Prostate gland (tissue), 2 donors: ENCODE measurements around the gene DHCR7. TPM values are rescaled to one million over a fixed set of nuclear protein-coding genes. Genes with fewer than 3 reads are reported as not detected.

Experiments
- DNase-seq: peaks from one replicate; pipeline ENCODE4 v3.0.0-alpha.2; 2019; ENCODE audit warnings: low spot score
- H3K27ac ChIP-seq, 2 donors: fragments of 200-600 bp; sonication (generic); 2 replicates each; pipeline ENCODE4 v1.5.1; 2017 to 2019
- H3K27me3 ChIP-seq: fragments of 200-600 bp; sonication (generic); replicated peaks from 2 replicates; pipeline ENCODE4 v1.5.1; 2019; ENCODE audit not compliant: insufficient read depth
- H3K36me3 ChIP-seq, 2 donors: fragments of 200-600 bp; sonication (generic); 1 replicate in 1 of 2; 2 replicates in 1 of 2; pipeline versions ENCODE4 v1.5.1 to v1.8.1; 2017 to 2019
- H3K4me1 ChIP-seq: fragments of 200-600 bp; sonication (generic); replicated peaks from 2 replicates; pipeline ENCODE4 v1.5.1; 2019
- H3K4me3 ChIP-seq, 2 donors: fragments of 200-600 bp; sonication (generic); 2 replicates each; pipeline ENCODE4 v1.5.1; 2017 to 2019
- H3K9me3 ChIP-seq: fragments of 200-600 bp; sonication (generic); 2 replicates; pipeline ENCODE4 v1.5.1; 2017
- CTCF ChIP-seq, 4 experiments: fragments of 200-600 bp in 2 of 4; fragments of 450-650 bp in 2 of 4; sonication (generic) in 2 of 4; IDR thresholded peaks; 1 replicate in 3 of 4; 2 replicates in 1 of 4; pipeline ENCODE4 v1.5.1; 2016 to 2019; ENCODE audit warnings: antibody characterized with exemption in 4 of 4, mild to moderate bottlenecking in 2 of 4, moderate library complexity in 2 of 4
- POLR2A ChIP-seq: fragments of 450-650 bp; IDR thresholded peaks from one replicate; pipeline ENCODE4 v1.6.1; 2016; ENCODE audit warnings: antibody characterized with exemption, mild to moderate bottlenecking
- POLR2AphosphoS5 ChIP-seq: sonication (generic); formaldehyde crosslinking; IDR thresholded peaks from one replicate; pipeline ENCODE4 v1.6.1; 2017; ENCODE audit warnings: antibody characterized with exemption
- WGBS: methylation state at CpG from one replicate; pipeline ENCODE4 v1.1.5; 2018; 5-methylcytosine and 5-hydroxymethylcytosine counted together
- intact Hi-C: fragments of 100-400 bp; cut with DNase I; formaldehyde crosslinking; loops from one replicate; pipeline ENCODE4 v1.14.2; 2022
- total RNA-seq, 2 donors: library from RNA; depleted of rRNA; stranded (reverse); fragments of >200 nt; gene quantifications; one replicate each; pipeline ENCODE4 v1.1.0, GENCODE V29; 2016

DHCR7 gene
- total RNA-seq, 2 donors from 2014 or later, result 29.5 to 93.9 TPM

- H3K27me3 ChIP-seq, result no peaks in the 10 kb centered on the region
- no peaks in the 10 kb centered on the region for H3K36me3 ChIP-seq
- no peak for DNase-seq
- H3K4me1 ChIP-seq, result no peaks in the 10 kb centered on the region
- no peaks in the 10 kb centered on the region for H3K9me3 ChIP-seq
- H3K4me3 ChIP-seq, result no peak overlapping the region
- H3K27ac ChIP-seq, result no peak overlapping the region
- TF ChIP-seq POLR2AphosphoS5, result no peak
- TF ChIP-seq CTCF (IDR thresholded peaks at IDR 0.05), result no peak
- TF ChIP-seq POLR2A, result no peak
- intact Hi-C loops, result no loop called here
These were observed 33.5 kb downstream of the DHCR7 start for GRCh38 chr11:71414645-71415044.

GRCh38 chr11:71410363-71410966 is 37.7 kb downstream of the DHCR7 start:
- H3K4me3 ChIP-seq, result no peak overlapping the region
- DNase-seq, result no peak
- TF ChIP-seq POLR2A (no peak), CTCF (IDR thresholded peaks at IDR 0.05) (no peak), POLR2AphosphoS5 (no peak)
- H3K27ac ChIP-seq, result no peak overlapping the region
- no peaks in the 10 kb centered on the region for H3K4me1 ChIP-seq
- intact Hi-C loops, result no loop called here
- no peaks in the 10 kb centered on the region for H3K9me3 ChIP-seq
- H3K27me3 ChIP-seq, result no peaks in the 10 kb centered on the region
- 76% methylated on average over 7 of the region's 7 CpGs for WGBS
- H3K36me3 ChIP-seq, result no peaks in the 10 kb centered on the region

- DNase-seq, result no peak
These were observed 39.4 kb downstream of the DHCR7 start for GRCh38 chr11:71408826-71409225.

GRCh38 chr11:71407356-71407755 is 40.8 kb downstream of the DHCR7 start:
- 85% methylated on average over 15 of the region's 15 CpGs for WGBS
- Histone ChIP-seq H3K36me3 (no peaks in the 10 kb centered on the region), H3K4me3 (no peak overlapping the region), H3K9me3 (no peaks in the 10 kb centered on the region), H3K27me3 (no peaks in the 10 kb centered on the region), H3K27ac (no peak overlapping the region), H3K4me1 (no peaks in the 10 kb centered on the region)
- intact Hi-C loops, result no loop called here
- no peak for DNase-seq
- TF ChIP-seq POLR2AphosphoS5 (no peak), CTCF (IDR thresholded peaks at IDR 0.05) (no peak), POLR2A (no peak)

More at GRCh38 chr11:71408826-71409225, 39.4 kb downstream of the DHCR7 start:
- no peak overlapping the region for H3K4me3 ChIP-seq
- WGBS, result 72% methylated on average over 7 of the region's 7 CpGs
- H3K27ac ChIP-seq, result no peak overlapping the region
- no peaks in the 10 kb centered on the region for H3K27me3 ChIP-seq
- no peaks in the 10 kb centered on the region for H3K4me1 ChIP-seq
- intact Hi-C loops, result no loop called here
- H3K9me3 ChIP-seq, result no peaks in the 10 kb centered on the region
- no peak for TF ChIP-seq CTCF (IDR thresholded peaks at IDR 0.05)
- no peak for TF ChIP-seq POLR2A
- no peak for TF ChIP-seq POLR2AphosphoS5
- no peaks in the 10 kb centered on the region for H3K36me3 ChIP-seq

- 45% methylated on average over 10 of the region's 10 CpGs for WGBS
- no peak overlapping the region for H3K27ac ChIP-seq
- no peak for DNase-seq
- no peaks in the 10 kb centered on the region for H3K4me1 ChIP-seq
- intact Hi-C loops, result no loop called here
- no peak for TF ChIP-seq CTCF (IDR thresholded peaks at IDR 0.05)
- TF ChIP-seq POLR2A, result no peak
- TF ChIP-seq POLR2AphosphoS5, result no peak
- H3K27me3 ChIP-seq, result no peaks in the 10 kb centered on the region
- H3K9me3 ChIP-seq, result no peaks in the 10 kb centered on the region
- no peak overlapping the region for H3K4me3 ChIP-seq
- no peaks in the 10 kb centered on the region for H3K36me3 ChIP-seq
These were observed 41.5 kb downstream of the DHCR7 start for GRCh38 chr11:71406681-71407080.
